ENCODE measurements around the gene CACNA2D3.

Gene CACNA2D3

DNA sequence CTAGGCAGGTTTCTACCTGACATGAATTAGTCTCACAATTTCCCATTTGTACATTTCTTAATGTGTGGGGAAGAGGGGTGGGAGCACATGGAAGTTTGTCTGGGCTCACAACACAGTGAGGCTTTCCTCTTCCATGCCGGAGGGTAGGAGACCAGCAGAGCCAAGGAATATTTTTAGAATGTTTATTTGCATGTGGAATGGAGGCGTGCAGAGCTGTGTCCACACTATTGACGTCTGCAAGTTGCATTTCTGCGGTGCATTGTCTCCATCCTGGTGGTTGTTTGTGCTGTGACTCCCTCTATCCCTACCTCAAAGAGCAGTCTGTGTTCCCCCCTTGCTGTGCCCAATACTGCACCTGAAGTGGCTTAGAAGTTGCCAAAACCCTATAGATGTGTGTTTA lies 908.6 kb downstream of the CACNA2D3 start:
- DNase-seq: no peak

DNA sequence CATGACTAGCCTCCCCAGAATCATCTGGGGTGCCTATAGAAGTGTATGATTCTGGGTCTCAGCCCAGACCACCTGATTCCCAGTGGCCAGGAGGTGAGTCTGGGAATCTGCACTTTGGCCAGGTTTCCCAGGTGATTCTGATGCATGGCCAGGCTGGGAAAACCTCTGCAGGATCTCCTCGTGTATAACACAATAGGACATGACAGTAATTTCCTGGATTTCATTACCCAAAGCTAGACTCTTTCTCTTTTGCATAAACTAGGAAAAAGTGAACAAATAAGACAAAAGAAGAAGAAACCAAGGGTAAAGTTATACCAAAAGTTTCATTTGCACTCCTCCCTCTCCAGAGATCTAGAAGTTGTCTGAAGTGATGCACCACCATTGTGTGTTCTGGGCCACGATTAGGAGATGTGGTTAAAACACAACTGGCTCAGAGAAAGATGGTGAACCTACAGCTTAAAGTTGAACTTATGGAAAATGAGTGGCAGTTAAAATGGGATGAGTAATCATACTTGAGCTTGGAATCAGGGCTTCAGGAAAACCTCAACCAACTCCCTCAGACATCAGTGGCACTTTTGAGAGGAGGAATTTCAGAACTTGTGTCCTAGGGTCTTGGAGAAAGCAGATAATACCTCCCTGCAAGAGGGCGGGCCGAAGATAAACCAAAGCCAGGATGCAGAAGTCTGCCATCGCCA lies 914.7 kb downstream of the CACNA2D3 start:
- no peak for DNase-seq

DNA sequence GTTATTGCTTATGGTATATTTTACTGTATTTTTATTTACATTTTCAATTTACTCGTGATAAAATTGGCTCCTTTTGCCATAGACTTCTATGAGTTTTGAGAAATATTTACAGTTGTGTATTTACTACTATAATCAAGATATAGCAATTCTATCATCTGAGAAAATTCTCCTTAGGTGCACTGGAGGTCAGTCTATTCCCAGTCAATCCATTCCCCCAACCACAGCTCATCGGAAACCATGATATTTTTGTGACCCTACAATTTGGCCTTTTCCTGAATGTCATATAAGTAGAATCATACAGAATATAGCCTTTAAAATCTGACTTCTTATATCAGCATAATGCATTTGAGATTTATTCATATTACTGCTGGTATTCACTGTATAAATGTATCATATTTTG lies 920.2 kb downstream of the CACNA2D3 start:
- DNase-seq: peak; percentile 16

DNA sequence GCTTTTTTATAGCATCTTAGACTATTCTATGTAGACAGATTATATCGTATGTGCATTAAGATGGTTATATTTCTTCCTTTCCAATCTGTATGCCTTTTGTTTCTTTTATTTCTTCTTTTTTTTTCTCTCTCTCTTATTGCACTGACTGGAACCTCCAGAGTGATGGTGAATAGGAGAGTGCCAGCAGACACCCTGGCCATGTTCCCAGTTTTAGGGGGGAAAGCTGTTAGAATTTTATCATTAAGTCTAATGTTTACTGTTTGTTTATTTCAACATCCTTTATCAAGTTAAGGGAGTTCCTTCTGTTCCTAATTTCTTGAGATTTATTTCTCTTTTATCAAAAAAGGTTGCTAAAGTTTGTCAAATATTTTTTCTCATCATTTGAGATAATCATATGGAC lies 922.1 kb downstream of the CACNA2D3 start:
- no peak for DNase-seq

DNA sequence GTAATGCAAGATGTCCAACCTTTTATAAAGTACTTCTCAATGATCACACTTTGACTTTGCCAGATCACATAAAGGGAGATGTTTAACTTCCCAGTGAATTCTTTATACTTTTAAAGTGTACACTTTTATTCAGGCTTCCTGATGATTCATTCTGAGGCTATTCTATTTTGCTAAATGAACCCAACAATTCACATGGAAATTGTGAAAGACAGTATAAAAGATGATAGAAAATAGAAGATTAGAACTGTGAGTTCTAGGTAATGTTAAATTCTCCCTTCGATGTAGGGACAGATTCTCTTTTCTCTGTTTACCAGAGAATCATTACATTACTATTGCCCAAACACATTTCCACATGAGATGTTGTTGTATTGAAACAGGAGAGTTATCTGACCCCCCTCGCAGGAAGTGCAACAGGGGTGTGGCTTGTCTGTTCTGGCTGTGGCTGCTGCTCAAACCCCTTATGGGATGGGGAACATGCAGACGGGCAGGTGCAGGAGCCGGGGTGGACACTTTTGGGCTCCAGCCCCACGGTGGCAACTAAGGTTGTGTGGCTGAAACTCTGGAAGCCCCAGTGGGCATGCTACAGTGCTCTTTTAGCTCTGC lies 936.8 kb downstream of the CACNA2D3 start:
- peak; percentile 45 for DNase-seq

DNA sequence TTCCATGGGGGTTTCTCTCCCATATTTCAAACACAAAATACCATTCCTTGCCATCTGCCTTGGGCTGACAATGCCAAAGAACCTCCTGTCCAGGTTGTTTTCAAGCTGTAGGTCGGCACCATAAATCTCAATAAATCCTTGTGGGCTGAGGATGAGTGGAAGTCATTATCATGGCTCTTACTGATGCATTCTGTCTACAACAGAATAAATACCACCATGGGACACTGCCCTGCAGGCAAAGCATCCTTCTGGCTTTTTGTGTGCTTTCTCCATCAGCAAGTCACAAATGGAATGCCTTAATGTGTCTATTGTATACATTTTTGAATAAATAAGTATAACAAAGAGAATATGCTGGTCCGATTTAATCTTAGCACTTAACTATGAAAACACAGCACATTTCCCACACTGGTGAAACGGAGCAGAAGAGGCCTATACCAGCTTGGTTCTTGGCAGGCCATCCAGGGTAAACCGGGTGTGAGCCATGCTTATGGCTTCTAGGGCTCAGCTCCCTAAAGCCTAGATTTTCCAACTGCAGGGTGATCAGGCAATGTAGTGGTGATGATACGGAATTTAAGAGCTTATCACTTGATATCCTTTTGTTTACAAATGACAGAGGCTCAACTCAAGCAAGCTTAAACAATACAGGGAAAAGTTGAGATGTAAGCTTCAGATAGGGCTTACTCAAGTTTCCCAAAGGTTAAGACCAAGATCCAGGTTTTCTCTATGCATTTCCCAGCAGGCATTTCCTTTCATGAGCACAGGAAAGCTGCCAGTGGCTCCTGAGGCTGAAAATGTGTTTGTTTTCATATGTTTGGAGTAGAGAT lies 938.8 kb downstream of the CACNA2D3 start:
- no peak for DNase-seq

DNA sequence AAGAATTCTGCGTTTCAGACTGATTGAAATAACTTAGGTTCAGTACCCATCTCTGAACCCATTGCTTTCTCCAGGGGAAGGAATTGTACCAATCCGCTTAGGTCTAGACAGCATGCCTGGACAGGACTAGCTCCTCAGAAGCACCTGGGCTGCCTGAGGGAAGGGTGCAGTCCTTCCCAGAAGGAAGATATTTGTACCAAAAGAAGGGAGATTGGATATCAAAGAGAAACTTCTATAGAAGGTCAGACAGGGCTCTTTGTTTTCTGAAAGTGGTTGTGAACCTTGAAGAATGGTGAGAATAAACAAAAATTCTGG lies 939.3 kb downstream of the CACNA2D3 start:
- DNase-seq: no peak

DNA sequence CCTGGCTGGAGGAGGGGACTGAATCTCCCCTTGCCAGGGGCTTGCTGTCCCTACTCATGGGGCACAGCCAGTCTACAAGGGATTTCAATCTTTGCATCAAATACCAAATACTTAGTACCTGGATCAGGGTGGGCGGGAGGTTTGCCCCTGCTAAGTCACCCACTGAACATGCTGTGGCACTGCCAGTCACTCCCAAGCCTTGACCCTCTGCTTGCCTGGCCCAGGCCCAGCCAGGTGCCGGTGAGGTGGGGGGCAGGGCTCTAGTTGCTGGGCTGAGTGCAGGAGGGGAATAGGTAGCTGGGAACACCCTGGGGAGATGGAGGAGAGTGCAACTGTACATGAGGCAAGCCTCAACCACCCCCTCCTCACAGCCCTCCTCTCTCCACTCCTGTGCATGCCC lies 941.8 kb downstream of the CACNA2D3 start:
- no peak for DNase-seq

DNA sequence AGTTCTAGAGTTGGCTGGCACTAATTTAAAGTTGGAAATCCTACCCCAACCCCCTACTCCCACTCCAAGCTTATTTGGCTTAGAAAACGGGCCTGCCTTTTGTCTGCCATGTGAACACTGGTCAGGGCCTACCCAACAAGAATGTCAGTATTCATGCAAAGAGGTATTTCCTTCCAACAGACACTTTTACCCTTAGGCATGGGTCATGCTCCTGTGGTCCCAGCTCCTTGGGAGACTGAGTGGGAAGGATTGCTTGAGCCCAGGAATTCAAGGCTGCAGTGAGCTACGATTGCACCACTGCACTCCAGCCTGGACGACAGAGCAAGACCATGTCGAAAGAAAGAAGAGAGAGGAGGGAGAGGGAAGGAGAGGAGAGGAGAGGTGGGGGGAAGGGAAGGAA lies 943.0 kb downstream of the CACNA2D3 start:
- DNase-seq: no peak

DNA sequence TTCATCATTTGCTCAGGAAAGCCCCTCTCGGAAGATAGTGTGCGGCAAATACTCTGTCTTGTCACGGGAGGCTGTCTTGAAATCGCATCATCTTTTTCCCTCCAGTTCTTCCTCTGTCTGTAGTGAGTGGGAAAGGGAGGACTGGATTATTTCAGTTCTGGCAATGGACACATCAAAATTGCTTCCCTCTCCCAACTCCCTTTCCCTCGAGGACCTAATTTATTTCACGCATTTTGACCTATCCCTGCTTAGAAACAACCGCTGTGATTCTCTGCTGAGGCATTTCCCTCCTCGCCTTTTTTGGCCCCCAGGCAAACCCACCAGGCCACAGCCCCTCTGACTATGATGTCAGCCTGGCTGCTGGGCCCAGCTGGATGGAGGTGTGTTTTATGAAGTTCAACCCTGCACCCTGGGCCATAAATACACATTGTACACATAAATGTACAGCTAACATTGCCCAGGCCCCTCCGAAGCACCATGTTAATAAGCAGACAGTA lies 944.2 kb downstream of the CACNA2D3 start:
- peak; percentile 21 for DNase-seq

DNA sequence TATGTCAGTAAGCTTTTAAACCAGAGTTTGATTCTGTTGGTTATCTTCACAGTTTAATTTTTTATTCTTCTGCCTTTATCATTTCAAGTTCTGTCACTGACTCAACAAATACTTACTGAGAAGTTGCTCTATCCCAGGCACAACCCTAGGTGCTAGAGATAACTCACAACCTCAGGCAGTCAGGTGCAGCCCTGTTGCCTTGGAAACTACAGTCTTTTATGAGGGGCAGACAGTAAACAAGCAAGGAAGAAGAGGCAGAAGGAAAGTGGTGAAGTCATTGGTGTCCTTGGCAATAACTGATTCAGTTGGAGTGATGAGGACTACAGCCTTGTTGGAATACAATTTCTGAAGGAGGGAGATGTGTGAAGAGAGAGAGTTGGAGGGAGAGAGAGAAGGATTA lies 947.6 kb downstream of the CACNA2D3 start:
- no peak for DNase-seq

DNA sequence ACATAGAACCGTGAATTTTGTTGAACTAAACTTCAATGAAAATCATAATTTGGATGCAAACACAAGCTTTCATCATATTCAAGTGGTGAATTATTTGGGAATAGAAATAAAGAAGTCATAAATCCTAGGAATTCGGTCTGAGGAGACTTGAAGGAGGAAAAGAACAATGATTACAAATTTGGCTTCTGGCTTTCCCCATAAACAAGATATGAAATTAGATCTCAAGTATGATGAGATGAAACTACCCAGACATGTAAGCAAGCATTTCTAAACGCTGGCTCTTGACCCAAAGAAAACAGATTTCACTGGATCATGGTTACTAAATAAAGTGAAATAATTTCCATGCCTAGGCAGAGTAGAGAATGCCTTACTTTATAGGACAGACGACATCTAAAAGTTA lies 952.4 kb downstream of the CACNA2D3 start:
- no peak for DNase-seq

DNA sequence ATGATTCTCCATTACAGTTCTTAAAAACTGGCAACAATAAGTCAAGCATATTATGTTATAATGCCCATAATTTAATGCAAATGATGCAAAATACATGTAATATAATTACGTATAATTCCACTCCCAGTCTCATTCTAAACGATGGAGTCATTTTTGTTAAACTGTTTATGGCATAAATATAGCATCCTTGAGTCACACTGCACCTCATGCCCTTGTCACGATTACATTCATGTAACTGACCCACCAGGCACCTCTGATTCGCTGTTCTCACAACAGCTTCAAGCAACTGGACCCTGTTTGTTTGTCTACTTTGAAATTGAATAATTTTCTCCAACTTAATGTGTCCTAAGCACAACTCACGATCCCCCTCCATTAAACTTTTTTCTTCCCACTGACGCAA lies 953.5 kb downstream of the CACNA2D3 start:
- no peak for DNase-seq

DNA sequence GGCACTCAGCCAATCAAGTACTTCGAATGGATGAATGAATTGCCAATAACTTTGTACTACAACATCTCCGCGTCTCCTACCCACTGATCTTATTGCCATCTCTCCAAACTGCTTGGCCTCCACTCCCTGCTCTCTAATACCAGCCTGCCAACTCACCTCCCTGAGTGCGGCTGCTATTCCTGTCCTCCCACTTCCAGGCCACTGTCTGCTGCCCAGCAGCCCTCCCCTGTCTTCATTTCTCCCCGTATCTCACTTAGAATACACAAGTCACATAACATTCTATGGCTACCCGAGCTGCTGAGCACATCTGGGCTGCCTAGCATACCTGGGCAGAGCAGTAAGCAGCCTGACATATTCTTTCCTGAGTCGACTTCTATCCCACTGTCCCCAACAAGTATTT lies 955.4 kb downstream of the CACNA2D3 start:
- DNase-seq: no peak

DNA sequence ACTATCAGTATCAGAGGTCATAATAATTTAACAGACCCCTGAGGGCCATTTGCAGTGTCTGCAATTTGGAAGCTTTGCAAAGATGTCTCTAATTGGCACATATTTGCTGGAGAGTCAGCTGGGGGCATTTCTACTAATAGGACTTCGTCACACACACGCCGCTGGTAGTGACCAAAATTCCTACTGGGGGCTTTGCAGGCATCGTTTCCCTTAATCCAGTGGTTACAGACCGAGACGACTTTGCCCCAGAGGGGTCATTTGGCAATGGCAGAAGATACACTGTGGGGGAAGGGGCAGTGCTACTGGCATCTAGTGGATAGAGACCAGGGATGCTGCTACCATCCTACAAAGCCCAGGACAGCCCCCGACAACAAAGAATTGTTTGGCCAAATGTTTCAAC lies 956.5 kb downstream of the CACNA2D3 start:
- DNase-seq: no peak

DNA sequence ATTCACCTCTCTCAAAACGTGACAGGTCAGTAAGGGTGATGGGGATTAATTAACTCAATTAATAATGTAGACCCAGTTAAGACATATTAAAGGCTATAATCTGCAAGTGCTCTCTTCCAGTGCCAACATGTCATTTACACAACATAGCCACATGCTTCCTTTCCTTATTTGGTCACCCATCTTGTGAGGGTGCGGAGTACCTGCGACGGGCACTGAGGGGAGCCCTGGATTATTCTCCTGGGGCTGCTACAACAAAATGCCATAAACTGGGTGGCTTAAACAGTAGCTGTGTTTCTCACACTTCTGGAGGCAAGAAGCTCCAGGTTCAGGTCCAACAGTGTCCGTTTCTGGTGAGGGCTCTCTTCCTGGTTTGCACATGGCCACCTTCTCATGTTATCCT lies 962.9 kb downstream of the CACNA2D3 start:
- DNase-seq: no peak

DNA sequence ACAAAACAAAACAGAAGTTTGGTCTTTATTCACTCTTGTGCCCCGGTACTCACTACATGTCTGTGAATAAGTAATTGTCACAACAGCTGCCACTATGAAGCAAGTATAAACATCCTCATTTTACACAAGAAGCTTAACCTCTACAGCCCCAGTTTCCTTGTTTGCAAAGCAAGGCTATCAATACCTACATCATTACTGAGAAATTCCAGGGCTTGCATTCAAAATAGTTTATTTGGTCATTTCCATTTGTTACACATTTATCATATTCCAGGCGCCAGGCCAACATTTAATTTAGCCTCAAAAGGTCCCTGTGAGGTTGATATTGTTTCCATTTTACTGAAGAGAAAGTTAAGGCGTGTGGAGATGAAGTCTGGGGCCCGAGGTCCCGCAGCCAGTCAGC lies 966.9 kb downstream of the CACNA2D3 start:
- peak; percentile 33 for DNase-seq

DNA sequence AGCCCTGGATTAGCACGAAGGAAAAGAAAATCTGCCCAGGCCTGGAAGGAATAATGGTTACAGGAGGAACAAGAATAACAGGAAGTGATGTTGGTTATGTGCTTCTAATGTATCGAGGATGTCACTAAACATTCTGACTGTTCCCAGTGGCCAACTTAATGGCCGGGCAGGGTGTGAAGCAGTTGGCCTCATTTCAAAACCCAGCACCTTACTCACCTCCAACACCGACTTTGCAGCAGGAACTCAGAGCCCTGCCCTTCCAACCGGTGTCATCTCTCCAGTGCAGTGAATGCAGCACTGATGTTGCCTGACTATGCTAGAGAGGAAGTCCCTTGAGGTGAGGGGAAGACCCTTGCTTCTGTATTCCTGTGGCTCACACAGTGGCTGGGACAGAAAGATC lies 967.9 kb downstream of the CACNA2D3 start:
- no peak for DNase-seq

DNA sequence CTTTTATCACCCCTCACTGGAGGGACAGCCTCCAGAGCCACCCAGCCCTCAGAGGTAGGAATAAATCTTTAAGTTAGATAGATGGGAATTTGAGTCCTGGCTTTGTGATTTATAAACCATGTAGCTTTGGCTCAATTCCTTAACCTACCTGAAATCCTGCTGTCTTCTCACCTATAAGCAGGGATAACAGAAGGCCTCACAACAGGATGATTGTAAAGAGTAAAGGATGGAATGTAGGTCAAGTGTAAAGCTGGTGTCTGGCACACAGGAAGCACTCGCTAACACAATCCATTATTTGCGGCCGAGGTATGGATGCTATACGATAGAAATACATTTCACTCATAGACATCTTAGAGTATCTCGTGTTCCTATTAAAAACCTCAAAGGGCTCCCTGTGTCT lies 968.4 kb downstream of the CACNA2D3 start:
- DNase-seq: no peak

DNA sequence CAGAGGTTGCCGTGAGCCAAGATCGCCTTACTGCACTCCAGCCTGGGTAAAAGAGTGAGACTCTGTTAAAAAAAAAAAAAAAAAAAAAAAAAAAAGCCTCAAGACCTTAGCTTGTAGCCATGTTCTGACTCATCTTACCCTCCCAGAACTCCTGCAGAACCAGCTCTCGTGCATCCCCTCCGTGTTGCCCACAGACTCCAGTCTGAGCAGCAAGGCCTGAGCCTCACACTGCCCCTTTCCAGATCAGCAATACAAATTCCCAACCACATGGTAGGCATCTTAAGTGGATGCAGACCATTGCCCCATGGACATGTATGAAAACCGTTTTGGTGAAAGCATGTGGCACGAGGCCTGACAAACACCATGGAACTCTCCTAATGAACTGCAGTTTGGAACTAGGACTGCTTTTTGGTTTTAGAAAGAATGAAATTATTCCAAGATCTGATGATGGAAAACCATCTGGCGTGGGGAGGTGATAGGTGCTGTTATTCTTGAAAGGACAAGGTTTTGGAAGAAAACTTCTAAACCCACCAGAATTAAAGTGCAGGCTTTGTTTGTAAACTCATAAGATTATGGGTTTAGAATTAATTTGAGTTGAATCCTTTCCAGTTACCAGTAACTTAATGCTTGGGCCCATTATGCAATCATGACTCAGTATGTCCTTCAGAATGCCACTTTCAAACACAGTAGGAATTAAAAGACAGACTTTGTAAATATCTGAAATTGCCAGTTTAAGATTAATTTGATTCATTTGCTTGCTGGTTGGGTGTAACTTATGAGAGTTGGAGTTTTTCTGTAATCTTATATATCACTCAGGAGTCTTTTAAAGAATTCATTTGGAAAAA lies 969.3 kb downstream of the CACNA2D3 start:
- DNase-seq: peak; percentile 43

DNA sequence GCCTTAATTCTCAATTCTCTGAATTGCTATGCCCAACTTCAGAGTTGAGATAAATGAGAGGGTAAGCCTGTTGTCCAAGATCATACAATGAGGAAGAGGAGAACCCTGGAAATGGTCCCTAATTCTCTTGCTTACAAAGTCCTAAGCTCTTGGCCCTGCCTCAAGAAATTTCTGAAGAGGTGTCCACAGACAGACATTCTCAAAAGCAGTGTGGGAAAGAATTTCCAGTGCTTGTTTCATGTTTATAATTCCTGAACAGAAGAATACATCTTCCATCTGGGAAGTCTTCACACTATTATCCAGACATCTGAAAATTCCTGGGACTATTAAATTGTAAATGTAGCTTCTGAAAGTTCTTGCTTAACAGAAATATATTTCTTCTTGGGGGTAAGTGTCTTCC lies 972.3 kb downstream of the CACNA2D3 start:
- peak; percentile 30 for DNase-seq

DNA sequence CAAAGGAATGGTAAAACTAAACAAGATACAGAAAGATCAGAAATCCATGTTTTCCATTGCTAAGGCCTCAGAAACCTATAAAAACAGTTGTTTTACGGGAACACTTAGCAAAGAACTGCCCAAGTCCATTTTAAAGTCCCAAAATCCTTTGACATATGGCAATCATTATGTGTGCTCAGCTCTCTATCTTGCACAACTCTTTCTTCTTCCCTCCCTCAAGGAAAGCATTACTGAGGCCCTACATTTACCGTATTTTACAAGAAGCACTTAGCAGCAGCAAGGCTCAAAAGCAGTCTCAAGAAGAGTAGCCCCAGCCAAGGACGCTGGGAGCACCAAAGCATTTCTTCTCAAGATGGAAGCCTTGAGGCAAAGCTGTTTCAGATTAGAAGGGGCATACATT lies 975.1 kb downstream of the CACNA2D3 start:
- DNase-seq: no peak

DNA sequence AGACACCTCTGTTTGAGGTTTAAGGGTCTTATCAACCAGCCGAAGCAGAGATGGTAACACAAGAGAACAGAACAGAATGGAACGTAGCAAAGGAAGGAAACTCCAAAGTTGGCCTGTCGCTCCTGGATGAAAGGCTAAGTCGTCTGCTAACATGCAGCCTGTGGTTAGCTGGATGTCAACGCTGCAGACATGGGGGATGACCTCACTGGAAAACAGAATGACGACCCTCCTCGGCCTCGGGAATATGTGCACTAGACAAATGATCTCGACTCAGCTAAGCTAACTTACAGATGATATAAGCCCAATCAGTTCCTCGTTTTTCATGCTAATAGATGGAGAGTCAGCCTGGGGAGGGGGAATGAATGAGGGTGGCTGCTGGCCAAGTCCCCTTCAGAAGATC lies 983.3 kb downstream of the CACNA2D3 start:
- no peak for DNase-seq

Data from fibroblast of skin of back (primary cell).